Caco-2 (cell line): ENCODE results near the gene AGPAT1. TPM values are rescaled to one million over a fixed set of nuclear protein-coding genes. Genes with fewer than 3 reads are reported as not detected.
A peak's percentile ranks its signal among the peaks of the same experiment; 100 is the strongest.
"Not testable (repeated sequence)": the region's sequence is repeated elsewhere in the genome, so short reads cannot be mapped to it uniquely, and the experiment has no call there.

Experiments used
- BruUV-seq: library from RNA; stranded (reverse); fragments of 400-500 nt; replicated peaks from 2 replicates; lab custom pipeline; 2021; lab: Mats Ljungman, UMichigan
- CTCF ChIA-PET: fragments of 300-600 bp; sonication (Branson Sonifier 250); formaldehyde crosslinking; loops from one replicate; lab custom pipeline; 2022; ENCODE audit warnings: antibody characterized with exemption; lab: Charles Lee
- POLR2A ChIA-PET: fragments of 300-600 bp; sonication (Branson Sonifier 250); formaldehyde crosslinking; loops from one replicate; lab custom pipeline; 2022; ENCODE audit warnings: antibody characterized with exemption; lab: Charles Lee
- DNase-seq, 2 experiments: peaks; one replicate each; pipeline versions ENCODE4 v3.0.0 to v3.0.0-alpha.2; 2020 to 2022
- H3K27me3 ChIP-seq: replicated peaks from 2 replicates; pipeline ENCODE4 v1.6.0; 2011; ENCODE audit warnings: low read length; ENCODE audit not compliant: control insufficient read depth, insufficient read depth
- H3K36me3 ChIP-seq: 2 replicates; pipeline ENCODE4 v1.5.1; 2011; ENCODE audit warnings: low read length; ENCODE audit not compliant: control insufficient read depth, insufficient read depth
- H3K4me1 ChIP-seq: fragments of 250-450 bp; sonication (Bioruptor Pico); 2 replicates; pipeline ENCODE4 v1.5.1; 2020; ENCODE audit warnings: mild to moderate bottlenecking
- H3K4me3 ChIP-seq: 2 replicates; pipeline ENCODE4 v1.5.1; 2011; ENCODE audit warnings: low read depth, mild to moderate bottlenecking, control low read depth, low read length
- H3K9me3 ChIP-seq: fragments of 250-450 bp; sonication (Bioruptor Pico); 2 replicates; pipeline ENCODE4 v1.5.1; 2020; ENCODE audit warnings: mild to moderate bottlenecking, moderate library complexity
- H3K27ac Mint-ChIP-seq: one replicate; pipeline ENCODE4 v1.8.0; 2022; ENCODE audit warnings: mixed read lengths; ENCODE audit not compliant: unreplicated experiment
- H3K27me3 Mint-ChIP-seq: one replicate; pipeline ENCODE4 v1.8.0; 2022; ENCODE audit warnings: mixed read lengths; ENCODE audit not compliant: insufficient read depth, unreplicated experiment
- H3K36me3 Mint-ChIP-seq: one replicate; pipeline ENCODE4 v1.8.0; 2022; ENCODE audit warnings: mild to moderate bottlenecking, mixed read lengths; ENCODE audit not compliant: insufficient read depth, unreplicated experiment
- H3K4me1 Mint-ChIP-seq: one replicate; pipeline ENCODE4 v1.8.0; 2022; ENCODE audit warnings: low read depth, mixed read lengths; ENCODE audit not compliant: unreplicated experiment
- H3K4me3 Mint-ChIP-seq: one replicate; pipeline ENCODE4 v1.8.0; 2022; ENCODE audit warnings: mild to moderate bottlenecking, moderate library complexity, mixed read lengths; ENCODE audit not compliant: unreplicated experiment
- H3K9me3 Mint-ChIP-seq: one replicate; pipeline ENCODE4 v1.8.0; 2022; ENCODE audit warnings: mixed read lengths; ENCODE audit not compliant: unreplicated experiment
- CTCF ChIP-seq, 2 experiments: fragments of 200-600 bp in 1 of 2; IDR thresholded peaks; 1 replicate in 1 of 2; 2 replicates in 1 of 2; pipeline versions ENCODE4 v1.5.1 to v1.8.0; 2011 to 2022; ENCODE audit warnings: antibody characterized with exemption in 1 of 2, control low read depth in 1 of 2, inconsistent platforms in 1 of 2, low read depth in 1 of 2, low read length in 1 of 2, mild to moderate bottlenecking in 1 of 2, moderate library complexity in 1 of 2; ENCODE audit not compliant: insufficient read depth in 1 of 2, severe bottlenecking in 1 of 2, unreplicated experiment in 1 of 2
- intact Hi-C: fragments of 100-400 bp; cut with micrococcal nuclease; formaldehyde crosslinking; loops from one replicate; pipeline ENCODE4 v1.10.0; 2022; ENCODE audit not compliant: unreplicated experiment
- total RNA-seq: library from RNA; stranded (reverse); gene quantifications from 2 replicates; pipeline ENCODE4 v1.2.3, GENCODE V29; 2022

The AGPAT1 gene
- total RNA-seq, 1 experiment from 2014 or later, result 60.4 TPM

GRCh38 chr6:32189069-32189741, 13.3 kb upstream of the AGPAT1 start:
- no peak for DNase-seq
- no TSS peak for BruUV-seq
- peak overlapping the region; percentile 83 for H3K4me3 Mint-ChIP-seq
- Histone ChIP-seq H3K27me3 (no peaks in the 10 kb centered on the region), H3K36me3 (peaks cover 2% of the 10 kb centered on the region; the same call in 1 of the 2 replicates), H3K4me3 (peak overlapping the region; percentile 62), H3K9me3 (no peaks in the 10 kb centered on the region), H3K4me1 (peaks cover 21% of the 10 kb centered on the region)
- intact Hi-C loops, result no loop called here
- H3K9me3 Mint-ChIP-seq, result no peaks in the 10 kb centered on the region
- H3K27me3 Mint-ChIP-seq, result no peaks in the 10 kb centered on the region
- ChIA-PET CTCF (no interaction called here), POLR2A (no interaction called here)
- no peak for TF ChIP-seq CTCF (IDR thresholded peaks at IDR 0.05; ENCODE audit: insufficient read depth in 1 of 2, low read depth in 1 of 2, low read length in 1 of 2, severe bottlenecking in 1 of 2, unreplicated experiment in 1 of 2)
- H3K4me1 Mint-ChIP-seq, result peaks cover 23% of the 10 kb centered on the region
- peak overlapping the region; percentile 90 for H3K27ac Mint-ChIP-seq
- H3K36me3 Mint-ChIP-seq, result peaks cover 35% of the 10 kb centered on the region

GRCh38 chr6:32188381-32189068, 12.6 kb upstream of the AGPAT1 start:
- H3K36me3 ChIP-seq, result peaks cover 2% of the 10 kb centered on the region; the same call in 1 of the 2 replicates
- Mint-ChIP-seq H3K36me3 (peaks cover 41% of the 10 kb centered on the region), H3K4me3 (peak overlapping the region; percentile 83), H3K27me3 (no peaks in the 10 kb centered on the region), H3K4me1 (peaks cover 23% of the 10 kb centered on the region), H3K9me3 (no peaks in the 10 kb centered on the region), H3K27ac (peak overlapping the region; percentile 90)
- DNase-seq, result no peak
- no peaks in the 10 kb centered on the region for H3K27me3 ChIP-seq
- no peak for TF ChIP-seq CTCF (IDR thresholded peaks at IDR 0.05; ENCODE audit: insufficient read depth in 1 of 2, low read depth in 1 of 2, low read length in 1 of 2, severe bottlenecking in 1 of 2, unreplicated experiment in 1 of 2)
- POLR2A ChIA-PET, result no interaction called here
- peaks cover 27% of the 10 kb centered on the region for H3K4me1 ChIP-seq
- CTCF ChIA-PET, result interaction anchor here (0.6 kb wide), 1 partner anchor 69 kb away, joined by 3 read pairs; no protein-coding TSS in a partner anchor
- no peaks in the 10 kb centered on the region for H3K9me3 ChIP-seq
- no TSS peak for BruUV-seq
- peak overlapping the region; percentile 62 for H3K4me3 ChIP-seq
- intact Hi-C loops, result no loop called here

GRCh38 chr6:32187725-32188380, 12.0 kb upstream of the AGPAT1 start:
- H3K36me3 ChIP-seq, H3K9me3 ChIP-seq, BruUV-seq, H3K27me3 ChIP-seq, H3K27ac Mint-ChIP-seq, H3K4me3 ChIP-seq, DNase-seq, H3K27me3 Mint-ChIP-seq, intact Hi-C loops, H3K9me3 Mint-ChIP-seq: not testable (repeated sequence)
- ChIA-PET POLR2A (interaction anchor here (2.1 kb wide), 1 partner anchor 8 kb away, joined by 7 read pairs; no protein-coding TSS in a partner anchor), CTCF (interaction anchor here (0.6 kb wide), 1 partner anchor 69 kb away, joined by 3 read pairs; no protein-coding TSS in a partner anchor)
- peaks cover 23% of the 10 kb centered on the region for H3K4me1 Mint-ChIP-seq
- peak overlapping the region; percentile 16 for H3K4me3 Mint-ChIP-seq
- H3K4me1 ChIP-seq, result peaks cover 27% of the 10 kb centered on the region
- H3K36me3 Mint-ChIP-seq, result peaks cover 42% of the 10 kb centered on the region
